ENCODE data around the gene VPS4B.

VPS4B gene

DNA sequence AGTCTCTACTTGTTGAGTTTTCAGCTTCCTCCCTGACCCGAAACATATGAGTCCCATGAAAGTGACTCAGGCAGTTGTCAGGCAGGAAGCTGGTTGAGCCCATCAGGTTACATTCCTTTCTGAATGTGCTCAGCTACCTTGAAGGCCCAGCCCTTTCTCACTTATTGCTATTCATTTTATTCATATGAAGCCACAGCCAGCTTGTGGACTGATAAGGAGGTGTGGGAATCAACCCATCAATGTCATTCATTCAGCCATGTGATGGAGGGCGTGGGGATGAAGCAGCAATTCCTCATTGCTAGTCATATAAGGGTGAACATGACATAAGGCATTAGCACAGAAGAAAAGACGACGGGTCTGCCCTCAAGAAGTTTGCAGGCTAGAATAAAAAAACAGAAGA, 5.3 kb upstream of the VPS4B start:
- DNase-seq = no peak

DNA sequence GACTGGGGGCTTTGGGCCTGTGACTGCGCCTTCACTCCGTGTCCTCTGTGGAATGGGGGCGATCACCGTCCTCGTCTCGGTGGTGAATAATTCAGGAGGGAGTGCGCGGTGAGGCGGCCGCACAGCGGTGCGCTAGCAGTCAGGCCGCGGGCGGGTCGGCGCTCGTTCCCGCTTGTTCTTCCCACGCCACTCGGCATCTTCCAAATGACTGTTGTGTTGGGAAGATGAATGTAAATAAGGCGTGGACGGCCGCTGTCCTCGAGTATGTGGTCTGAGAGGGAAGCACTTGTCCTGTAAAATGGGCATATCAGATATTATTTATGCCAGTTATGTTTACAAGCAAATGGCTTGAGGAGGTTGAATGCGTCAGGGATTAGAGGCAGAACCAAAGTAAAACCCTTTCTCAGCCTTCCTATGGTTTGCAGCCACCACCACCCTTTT, 608 bp upstream of the VPS4B start:
- DNase-seq = no peak

DNA sequence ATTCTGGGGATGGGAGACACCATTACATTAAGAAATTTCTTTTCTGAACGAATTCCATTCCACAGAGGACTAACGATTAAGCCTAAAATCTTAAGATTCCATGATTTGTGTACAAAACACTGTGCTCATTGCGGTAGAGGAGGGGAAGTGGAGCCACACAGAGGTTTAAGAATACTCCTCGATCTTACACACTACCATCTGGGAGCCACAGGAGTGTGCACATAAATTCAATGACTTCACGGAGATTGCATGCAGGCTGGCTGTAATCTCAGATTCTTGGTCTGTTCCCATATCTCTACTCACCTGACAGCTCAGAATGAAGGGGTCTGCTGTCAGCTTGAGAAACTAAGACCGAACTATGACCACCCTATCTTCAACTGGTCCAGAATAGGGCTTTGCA, 762 bp downstream of the VPS4B start:
- no peak for DNase-seq

DNA sequence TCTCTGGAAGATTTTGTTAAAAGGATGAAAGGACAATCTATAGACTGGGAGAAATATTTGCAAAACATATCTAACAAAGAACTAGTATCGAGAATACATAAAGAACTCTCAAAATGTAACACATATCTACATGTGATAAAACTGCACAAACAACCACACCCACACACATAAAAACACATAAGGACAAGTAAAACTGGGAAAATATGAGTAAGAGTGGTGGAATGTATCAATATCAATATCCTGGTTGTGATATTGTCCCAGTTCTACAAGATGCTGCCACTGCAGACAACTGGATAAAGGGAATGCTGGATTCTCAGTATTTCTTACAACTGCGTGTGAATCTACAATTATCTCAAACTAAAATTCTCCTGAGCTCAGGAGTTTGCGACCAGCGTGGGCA, 9.3 kb downstream of the VPS4B start:
- DNase-seq = no peak

DNA sequence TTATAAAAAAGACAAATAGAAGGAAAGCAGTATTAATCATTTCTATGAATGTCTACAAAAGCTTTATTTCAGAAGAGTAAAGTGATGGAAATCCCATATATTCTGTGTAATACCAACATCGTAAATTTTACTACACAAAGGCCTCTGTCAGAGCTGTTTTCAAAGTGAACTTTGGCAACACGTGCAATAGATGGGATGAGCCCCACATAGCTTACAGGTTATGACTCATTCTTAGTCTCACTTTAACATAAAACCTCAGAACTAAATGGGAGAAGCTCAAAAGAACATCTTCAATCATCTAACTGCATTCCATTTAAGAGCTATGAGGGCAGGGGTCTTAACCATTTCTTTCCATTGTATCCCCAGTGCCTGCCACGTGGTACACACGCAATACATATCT, 11.5 kb downstream of the VPS4B start:
- no peak for DNase-seq

DNA sequence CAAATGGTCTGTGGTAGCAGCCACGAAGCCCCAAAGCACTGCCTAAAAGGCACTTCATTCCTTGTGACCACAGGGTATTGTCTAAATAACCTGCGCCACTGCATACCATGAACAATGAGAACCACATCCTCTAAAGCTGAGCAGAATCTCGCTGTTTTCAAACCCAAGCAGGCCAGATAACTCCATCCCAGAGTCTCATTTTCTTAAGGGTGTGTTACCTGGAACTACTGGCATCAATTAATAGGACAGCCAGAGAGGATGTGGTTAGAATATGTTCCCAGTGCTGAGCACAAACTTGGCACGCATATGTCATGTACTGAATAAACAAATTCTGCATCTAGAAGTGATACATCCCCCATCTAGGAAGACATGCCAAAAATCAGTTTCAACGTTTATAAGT, 13.0 kb downstream of the VPS4B start:
- DNase-seq = no peak

DNA sequence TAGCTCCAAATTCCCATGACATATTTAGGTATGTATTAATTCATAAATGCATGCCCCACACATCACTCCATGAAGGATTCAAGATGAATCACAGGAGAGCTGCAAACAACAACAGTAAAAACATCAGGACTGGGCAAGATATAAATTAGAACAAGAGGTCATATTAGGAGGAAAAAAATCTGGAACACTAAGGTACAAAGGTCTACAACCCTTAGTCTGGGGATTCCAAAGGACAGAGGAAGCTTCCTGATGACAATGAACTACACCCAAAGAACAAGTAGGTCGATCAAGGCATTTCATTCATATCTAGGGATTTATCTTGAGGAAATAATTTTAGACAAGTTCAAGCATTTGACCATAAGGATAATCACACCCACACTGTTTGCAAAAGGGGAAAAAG, 14.5 kb downstream of the VPS4B start:
- no peak for DNase-seq

DNA sequence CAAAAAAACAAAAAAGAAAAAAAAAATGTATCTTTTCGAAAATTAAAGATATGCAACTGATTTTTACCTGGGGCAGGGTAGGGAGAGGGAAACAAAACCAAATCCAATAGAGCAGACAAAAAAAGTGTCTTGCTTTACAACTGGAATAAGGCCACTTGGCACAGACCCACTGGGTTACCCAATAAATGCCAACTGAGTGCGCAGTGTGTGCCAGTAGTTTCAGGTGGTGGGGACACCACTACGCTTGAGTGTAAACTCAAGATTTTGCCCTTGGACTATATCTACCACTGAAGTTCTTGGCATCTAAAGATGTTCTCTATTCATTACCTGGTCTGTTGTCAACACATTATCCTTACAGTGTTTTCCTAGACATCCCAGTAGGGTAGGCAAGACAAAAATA, 16.3 kb downstream of the VPS4B start:
- no peak for DNase-seq

DNA sequence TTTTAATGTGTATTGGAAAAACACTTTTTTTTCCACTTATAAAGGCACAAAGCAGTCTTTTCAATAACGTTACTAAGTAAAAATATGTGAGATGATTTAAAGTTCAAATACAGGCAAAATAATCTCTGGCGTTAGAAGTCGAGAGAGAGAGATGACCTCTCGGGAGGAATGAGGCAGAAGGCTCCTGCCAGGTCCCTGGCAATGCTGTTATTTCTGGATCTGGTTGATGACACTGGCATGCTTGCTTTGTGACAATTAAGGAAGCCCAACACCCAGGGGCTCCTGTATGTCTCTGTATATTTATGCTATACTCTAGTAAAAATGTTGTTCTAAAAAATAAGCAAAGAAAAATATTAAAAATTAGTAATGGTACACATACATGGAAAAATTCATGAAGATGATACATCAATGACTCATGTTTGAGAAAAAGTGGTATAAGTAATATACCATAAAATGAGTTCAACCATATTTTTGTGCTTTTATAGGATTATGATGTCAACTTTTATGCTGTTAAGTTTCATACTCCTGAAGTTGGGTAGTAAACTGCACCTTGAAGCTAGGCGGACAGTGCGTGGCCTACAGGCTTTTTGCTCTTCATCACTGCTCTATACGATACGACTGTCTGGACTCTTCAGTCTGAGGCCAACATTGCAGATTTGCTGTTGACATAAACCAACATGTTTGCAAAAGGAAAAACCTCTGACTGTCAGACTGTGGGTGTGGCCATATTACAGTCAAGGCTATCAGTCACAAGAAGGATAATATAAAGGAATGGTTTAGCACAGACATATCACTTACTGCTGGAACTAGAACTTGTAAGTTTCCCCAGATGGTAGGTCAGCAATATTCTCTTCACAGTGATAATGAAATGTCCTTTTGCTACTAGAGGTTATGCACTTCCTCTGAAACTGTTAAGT, 19.8 kb downstream of the VPS4B start:
- no peak for DNase-seq

DNA sequence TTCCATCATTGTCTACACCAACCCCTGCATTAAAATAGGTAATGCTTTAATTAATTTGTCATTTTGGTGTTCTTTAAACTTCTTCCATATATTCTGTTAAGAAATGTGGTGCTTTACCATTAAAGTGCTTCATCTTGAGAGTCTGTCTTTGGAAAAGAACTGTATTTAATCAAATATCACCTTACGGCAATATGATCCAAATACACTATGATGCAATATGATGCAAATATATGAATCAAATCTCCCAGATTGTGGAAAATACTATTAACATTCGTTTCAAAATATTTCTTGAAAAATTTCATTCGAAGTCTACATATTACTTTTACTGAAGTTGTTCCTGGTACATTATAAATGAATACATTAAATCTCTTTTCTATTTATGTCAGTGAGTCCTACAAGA, 23.0 kb downstream of the VPS4B start:
- DNase-seq = no peak

DNA sequence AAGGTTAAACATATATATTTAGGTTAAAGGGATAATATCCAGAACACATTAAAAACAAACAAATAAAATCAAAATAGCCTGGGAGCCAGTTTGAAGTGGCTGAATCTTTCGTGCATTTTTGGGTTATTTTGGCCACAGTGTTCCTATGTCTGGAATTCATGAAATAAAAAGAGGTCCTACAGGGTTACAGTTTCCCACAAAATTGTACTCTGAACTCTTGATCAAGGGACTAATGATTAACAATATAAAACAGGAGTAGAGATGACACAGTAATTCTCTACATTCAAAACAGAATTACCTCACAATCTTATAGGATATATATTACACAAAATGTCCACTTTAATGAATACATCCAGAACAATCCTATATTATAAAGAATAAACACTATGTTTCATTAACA, 24.9 kb downstream of the VPS4B start:
- DNase-seq = no peak

DNA sequence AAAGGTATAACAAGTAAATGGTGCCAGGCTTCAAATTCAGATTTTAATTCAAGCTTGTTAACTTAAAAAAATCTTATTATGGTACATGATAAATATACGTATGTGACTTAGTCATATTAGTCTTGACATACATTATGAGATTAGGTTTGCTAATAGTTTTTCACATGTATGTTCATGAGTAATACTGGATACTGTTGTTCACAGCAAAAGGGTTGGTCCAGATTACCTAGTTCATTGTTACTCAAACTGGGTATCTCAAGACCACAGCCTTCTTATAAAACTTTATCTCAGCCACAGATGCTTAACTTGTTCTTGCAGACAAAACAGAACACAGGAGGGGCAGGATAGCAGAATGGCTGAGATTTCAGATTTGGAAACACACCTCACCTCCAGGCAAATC, 26.8 kb downstream of the VPS4B start:
- DNase-seq = no peak

DNA sequence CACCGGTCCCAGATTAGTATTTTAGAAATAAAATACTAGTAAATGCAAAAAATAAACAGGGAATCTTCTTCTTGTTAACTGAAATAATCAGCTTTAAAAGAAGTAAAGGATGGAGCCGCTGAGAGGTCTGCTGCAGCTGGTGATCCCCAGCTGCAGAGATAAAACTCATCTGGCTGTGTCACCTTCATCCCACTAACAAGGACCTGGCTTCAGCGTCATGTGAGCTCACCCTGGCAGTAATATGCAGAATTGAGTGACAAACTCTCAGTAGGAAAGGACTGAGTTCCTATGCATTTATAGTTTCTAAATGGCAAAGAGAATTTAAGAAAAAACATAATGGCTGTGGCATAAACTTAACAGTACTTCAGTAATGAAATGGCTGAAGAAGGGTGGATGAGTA, 27.3 kb downstream of the VPS4B start:
- no peak for DNase-seq

DNA sequence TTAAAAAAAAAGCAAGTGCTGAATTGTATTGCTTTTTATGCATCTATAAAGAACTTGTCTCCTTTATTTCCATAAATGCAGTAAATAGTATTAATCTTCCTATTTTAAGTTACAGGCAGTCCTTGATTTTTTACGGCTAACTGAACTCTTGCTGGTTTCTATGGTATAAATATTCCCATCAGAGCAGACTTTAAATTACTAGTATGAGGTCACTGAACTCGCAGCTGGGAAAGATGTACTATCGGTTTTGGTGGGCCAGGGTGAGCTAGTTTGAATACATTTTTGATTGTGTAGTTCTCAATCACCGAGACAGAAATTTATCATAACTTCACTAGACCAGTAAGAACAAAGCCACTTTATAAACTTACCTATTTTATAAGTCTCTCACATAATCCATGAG, 34.4 kb downstream of the VPS4B start:
- no peak for DNase-seq

DNA sequence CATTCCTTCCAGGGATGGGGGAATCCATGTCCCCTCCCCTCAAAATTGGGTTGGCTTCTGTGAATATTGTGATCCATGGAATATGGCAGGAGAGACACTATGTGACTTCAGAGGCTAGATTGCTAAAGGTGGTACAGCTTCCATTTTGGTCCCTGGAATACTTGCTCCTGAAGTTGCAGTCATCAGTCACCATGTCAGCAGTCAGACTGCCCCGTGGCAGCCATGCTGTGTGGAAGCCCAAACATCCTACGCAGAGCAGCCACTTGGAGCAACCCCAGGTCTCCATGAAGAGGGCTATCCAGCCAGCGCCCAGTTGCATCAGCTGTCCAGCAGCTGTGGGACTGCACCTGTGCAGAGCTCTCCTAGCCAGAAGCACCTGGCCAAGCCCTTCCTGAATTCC, 39.4 kb downstream of the VPS4B start:
- no peak for DNase-seq

DNA sequence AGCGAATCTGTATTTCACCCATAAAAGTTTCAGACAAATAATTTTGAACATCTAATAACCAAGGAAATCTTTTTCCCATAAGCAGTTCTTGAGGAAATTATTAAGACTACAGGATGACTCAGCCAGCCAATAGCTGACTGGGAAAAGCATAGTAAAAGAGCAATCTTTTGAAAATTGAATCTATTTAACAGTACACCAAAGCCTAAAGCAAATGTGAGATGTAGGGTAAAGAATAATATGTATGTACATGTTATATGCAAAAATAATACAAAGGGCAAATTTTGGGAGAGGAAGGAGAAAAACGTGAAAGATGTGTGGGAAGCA, 42.7 kb downstream of the VPS4B start:
- DNase-seq = no peak

DNA sequence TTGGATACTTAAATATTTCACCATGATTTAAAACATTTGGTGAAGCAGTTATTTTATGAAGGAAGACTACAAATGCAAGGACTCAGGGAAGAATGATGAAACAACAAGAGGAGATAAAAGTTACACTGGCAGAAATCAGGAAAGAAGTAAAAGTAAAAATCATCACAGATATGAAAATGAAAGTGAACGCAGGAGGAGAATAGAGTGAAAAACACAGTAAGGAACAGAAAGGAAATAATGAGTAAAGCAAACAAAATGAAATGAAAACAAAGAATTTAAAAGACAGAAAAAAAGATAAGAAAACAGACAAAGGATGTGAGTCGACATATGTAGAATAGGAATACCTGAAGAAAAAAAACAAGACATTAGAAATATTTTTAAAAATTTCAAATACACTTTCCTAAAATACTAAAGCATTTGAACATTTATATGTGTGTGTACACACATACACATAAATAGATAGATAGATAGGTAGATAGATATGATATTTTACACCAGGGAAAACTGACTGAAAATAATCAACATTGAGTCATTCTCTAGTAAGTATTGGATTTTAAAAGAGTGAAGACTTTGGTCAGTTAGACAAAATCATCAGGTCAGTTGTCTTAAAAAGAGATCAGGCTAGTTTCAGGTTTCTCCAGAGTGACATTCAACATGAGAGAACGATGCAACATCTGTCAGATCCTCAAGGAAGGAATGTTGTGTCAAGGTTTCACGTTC, 43.2 kb downstream of the VPS4B start:
- DNase-seq = no peak

DNA sequence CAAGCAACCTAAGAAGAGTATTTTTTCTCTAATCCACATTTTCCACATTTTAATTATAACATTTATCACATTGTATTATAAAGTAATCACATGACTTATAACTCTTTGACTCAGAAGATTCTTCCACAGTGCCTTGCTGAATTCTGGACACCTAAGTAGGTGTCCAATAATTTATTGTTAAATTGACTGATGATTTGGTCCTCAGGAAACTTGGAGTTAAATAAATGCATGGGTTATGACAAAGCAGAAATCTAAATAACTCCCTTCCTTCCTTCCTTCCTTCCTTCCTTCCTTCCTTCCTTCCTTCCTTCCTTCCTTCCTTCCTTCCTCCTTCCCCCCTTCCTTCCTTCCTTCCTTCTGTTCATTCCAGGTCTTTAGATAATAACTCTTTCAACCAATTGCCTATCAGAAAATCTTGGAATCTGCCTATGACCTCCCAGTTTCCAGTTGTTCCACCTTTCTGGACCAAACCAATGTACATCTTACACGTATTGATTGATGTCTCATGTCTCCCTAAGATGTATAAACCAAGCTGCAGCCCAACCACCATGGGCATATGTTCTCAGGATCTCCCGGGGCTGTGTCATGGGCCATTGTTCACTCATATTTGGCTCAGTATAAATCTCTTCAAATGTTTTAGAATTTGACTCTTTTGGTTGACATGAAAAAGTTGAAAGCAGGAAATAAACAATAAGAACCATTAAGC, 44.8 kb downstream of the VPS4B start:
- no peak for DNase-seq

DNA sequence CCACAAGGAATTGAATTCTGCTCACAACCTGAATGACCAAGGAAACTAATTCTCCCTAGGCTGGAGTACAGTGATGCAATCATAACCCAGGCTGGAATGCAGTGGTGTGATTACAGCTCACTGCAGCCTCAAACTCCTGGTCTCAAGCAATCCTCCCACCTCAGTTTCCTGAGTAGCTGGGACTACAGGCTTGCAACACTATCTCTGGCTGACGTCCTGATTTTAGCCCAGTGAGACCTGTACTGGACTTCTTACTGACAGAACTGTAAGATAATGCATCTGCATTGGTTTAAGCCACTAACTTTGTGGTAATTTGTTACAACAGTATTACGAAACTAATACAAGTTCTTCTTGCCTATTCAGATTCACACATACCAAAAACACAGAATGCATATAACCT, 45.7 kb downstream of the VPS4B start:
- no peak for DNase-seq

DNA sequence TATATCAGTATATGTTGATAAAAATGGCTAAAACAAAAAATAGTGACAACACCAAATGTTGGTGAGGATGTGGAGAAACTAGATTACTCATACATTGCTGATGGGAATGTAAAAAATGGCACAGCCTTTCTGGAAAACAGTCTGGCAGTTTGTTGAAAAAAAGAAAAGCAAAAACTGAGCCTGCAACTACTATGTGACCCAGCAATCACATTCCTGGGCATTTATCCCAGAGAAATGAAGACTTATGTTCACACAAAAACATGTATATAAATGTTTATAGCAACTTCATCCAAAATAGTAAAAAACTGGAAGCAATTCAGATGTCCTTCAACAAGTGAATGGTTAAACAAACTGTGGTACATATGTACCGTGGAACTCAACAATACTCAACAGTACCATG, 47.7 kb downstream of the VPS4B start:
- no peak for DNase-seq

DNA sequence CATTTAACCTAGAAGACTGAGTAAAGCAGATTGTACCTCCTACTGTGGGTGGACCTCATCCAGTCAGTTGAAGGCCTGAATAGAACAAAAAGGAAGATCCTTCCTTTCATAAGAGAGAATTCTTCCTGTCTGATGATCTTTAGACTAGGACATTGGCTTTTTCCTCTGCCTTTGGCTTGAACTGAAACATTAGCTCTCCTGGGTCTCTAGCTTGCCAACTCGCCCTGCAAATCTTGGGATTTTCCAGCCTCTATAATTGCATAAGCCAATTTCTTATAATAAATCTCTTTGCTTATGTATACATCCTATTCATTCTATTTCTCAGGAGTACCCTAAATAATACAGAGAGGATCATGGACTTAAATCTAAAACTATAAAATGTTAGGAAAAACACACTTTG, 49.1 kb downstream of the VPS4B start:
- DNase-seq = no peak

DNA sequence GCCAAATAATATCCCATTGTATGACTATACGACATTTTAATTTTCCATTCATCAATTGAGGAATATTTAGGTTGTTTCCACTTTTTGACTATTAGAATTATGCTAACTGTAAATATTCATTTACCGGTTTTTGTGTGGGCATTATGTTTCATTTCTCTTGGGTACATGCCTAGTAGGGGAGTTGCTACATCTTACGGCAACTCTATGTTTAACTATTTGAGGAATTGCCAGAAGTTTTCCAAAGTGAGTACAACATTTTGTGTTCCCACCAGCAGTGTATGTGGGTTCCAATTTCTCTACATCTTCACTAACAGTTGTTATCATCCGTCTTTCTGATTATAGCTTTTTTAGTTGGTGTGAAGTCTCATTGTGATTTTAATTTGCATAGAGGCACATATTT, 53.7 kb downstream of the VPS4B start:
- no peak for DNase-seq

DNA sequence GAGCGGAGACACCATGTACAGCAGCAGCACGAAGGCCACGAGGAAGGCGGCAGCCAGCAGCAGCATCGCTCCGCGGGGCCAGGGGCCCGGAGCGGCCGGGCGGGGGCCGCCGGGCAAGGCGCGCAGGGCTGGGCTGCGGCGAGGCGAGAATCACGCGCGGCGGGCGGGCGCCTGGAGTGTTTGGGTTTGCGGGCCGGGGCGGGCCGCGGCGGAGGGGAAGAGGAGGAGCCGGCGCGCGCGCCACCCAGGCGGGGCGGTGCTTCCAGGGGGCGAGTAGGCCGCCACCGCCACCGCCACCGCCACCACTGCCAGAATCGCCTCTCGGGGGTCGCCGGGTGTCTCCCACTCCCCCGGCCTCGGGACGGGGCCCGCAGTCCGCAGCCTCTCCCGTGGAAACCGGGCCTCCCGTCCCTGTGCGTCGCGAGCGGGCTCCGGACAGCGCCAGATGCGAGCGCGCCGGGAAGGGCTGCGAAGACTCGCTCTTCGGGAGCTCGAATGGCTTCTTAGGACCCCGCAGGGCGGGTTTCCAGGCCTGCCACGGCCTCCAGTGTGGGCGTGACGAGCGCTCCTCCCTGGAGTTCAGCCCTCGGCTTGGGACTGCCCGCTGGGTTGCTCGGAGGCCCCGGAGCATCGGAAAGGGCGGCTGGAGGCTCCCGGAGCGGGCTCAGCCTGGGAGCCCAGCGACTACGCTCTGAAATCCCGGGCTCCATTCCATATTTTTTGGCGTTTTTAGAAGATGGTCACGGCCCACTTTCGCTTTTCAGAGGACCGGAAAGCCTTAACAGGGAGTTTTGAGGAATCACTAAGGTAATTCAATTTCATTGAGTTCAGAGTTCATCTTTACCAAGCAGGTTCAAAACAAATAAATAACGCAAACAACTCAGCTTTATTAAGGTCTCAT, 55.0 kb downstream of the VPS4B start, which contains the start of gene KDSR:
TSS of gene KDSR (minus strand) at position 154 of the 901 bp plus-strand sequence. CDS start at position 66, 88 bp downstream.
- DNase-seq = peak; percentile 91

Measured in activated CD8-positive, alpha-beta memory T cell treated with anti-CD3 and anti-CD28 coated beads for 24 hours (primary cell).